Endothelial cell of umbilical vein (primary cell): ENCODE data around the gene TPK1.

Source experiments
- CTCF ChIP-seq, 2 donors: IDR thresholded peaks; 1 replicate in 1 of 2; 2 replicates in 1 of 2; pipeline ENCODE4 v1.5.1; 2011; ENCODE audit warnings: low read length in 2 of 2, mild to moderate bottlenecking in 2 of 2, moderate library complexity in 2 of 2, control low read depth in 1 of 2, inconsistent platforms in 1 of 2, low read depth in 1 of 2; ENCODE audit not compliant: insufficient read depth in 1 of 2; ENCODE audit errors: extremely low read depth in 1 of 2
- EZH2 ChIP-seq: IDR thresholded peaks from 2 replicates; pipeline ENCODE4 v1.6.1; 2012; ENCODE audit warnings: borderline replicate concordance, low read depth, mild to moderate bottlenecking, moderate library complexity, low read length, inconsistent platforms; ENCODE audit not compliant: severe bottlenecking
- FOS ChIP-seq: IDR thresholded peaks from 2 replicates; pipeline ENCODE4 v1.6.1; 2011; ENCODE audit warnings: mild to moderate bottlenecking, low read length, moderate library complexity, borderline replicate concordance; ENCODE audit not compliant: insufficient read depth
- JUN ChIP-seq: IDR thresholded peaks from 2 replicates; pipeline ENCODE4 v1.6.1; 2011; ENCODE audit warnings: borderline replicate concordance, low read depth; ENCODE audit not compliant: insufficient read length, insufficient read depth
- POLR2AphosphoS5 ChIP-seq: IDR thresholded peaks from 2 replicates; pipeline ENCODE4 v1.6.1; 2012; ENCODE audit warnings: low read depth, mild to moderate bottlenecking, control low read depth, low read length, moderate library complexity; ENCODE audit not compliant: insufficient read depth

GRCh38 chr7:144546782-144547181, 289.1 kb downstream of the TPK1 start:
- TF ChIP-seq EZH2: no peak
- no peak for TF ChIP-seq JUN
- TF ChIP-seq CTCF (IDR thresholded peaks at IDR 0.05; ENCODE audit: extremely low read depth in 1 of 2, insufficient read depth in 1 of 2, low read depth in 1 of 2, low read length in 2 of 2): no peak
- no peak for TF ChIP-seq FOS
- TF ChIP-seq POLR2AphosphoS5: no peak
